Jurkat, Clone E6-1 (cell line): ENCODE data around the gene SLC35G3. TPM values are rescaled to one million over a fixed set of nuclear protein-coding genes. Genes with fewer than 3 reads are reported as not detected.
A peak's percentile ranks its signal among the peaks of the same experiment; 100 is the strongest.
"Not testable (repeated sequence)": the region's sequence is repeated elsewhere in the genome, so short reads cannot be mapped to it uniquely, and the experiment has no call there.

Experiments used
- DNase-seq: peaks from one replicate; pipeline ENCODE4 v3.0.0-alpha.2; 2011; ENCODE audit warnings: low read depth, low spot score
- H3K4me3 ChIP-seq: 2 replicates; pipeline ENCODE4 v1.5.1; 2011; ENCODE audit warnings: mild to moderate bottlenecking, low read length, control low read depth, moderate library complexity
- polyA plus RNA-seq: library from polyadenylated mRNA; unstranded; fragments of >200 nt; gene quantifications from one replicate; pipeline ENCODE4 v1.2.1, GENCODE V29; 2012; ENCODE audit warnings: missing spikeins; ENCODE audit not compliant: insufficient read length, insufficient read depth

Gene SLC35G3
- polyA plus RNA-seq: not detected

DNA sequence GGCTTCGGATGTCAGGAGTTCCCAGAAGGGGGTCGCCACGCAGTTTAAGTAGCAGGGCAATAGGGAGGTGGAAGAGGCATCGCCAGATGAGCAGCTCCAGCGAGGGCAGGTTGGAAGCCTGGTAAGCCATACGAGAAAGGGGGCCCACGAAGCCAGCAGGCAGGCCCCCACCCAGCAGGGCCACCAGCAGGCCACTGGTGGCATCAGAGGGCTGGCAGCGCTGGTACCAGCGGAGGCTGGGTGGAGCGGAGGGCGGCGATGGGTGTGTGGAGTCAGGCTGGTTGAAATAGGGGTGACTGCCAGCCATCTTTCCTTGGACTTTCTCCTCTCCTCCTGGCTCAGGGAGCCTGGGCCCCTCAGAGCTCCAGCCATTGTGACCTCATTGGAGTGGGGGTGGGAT, at the start of gene SLC35G3:
Gene SLC35G3, minus strand, starts transcription at position 393 of the 400 bp plus-strand sequence. Its CDS starts 86 bp downstream, at position 307.
- not testable (repeated sequence) for H3K4me3 ChIP-seq, DNase-seq

DNA sequence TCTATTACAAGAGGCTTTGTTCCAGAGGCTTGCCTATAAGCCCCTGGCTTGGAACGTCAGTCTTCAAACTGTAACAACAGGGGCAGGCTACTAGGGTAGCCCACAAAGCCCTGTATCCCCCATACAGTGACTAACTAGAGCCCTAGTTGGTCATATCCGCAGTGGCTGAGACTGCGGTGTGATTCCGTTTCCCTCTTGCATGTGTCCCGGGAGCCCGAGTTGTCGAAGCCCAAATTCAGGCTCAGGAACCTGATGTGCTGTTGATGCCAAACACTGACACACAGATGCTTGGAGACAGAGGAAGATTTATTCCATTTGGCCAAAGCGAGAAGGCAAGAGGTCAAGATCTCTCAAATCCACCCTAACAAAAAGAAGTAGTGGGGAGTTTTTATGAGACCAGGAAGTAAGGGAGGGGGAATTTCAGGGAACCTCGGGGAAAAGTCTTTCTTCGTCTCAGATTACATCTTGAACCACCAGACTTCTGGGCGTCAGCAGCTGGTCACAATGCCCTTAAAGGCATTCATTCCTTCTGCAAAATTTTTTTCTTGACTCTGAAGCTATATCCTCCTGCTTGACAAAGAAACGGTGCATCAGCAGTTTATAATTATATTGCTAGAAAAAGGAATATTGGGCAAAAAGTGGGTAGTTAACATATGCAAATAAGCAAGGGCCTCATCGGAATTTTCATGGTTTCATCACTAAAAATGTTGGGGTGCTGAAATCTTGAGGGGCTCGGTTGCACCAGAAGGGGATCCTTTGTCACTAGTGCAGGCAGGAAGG, 49.6 kb upstream of the SLC35G3 start:
- peak overlapping the region; percentile 88 for H3K4me3 ChIP-seq
- DNase-seq: peak; percentile 42

DNA sequence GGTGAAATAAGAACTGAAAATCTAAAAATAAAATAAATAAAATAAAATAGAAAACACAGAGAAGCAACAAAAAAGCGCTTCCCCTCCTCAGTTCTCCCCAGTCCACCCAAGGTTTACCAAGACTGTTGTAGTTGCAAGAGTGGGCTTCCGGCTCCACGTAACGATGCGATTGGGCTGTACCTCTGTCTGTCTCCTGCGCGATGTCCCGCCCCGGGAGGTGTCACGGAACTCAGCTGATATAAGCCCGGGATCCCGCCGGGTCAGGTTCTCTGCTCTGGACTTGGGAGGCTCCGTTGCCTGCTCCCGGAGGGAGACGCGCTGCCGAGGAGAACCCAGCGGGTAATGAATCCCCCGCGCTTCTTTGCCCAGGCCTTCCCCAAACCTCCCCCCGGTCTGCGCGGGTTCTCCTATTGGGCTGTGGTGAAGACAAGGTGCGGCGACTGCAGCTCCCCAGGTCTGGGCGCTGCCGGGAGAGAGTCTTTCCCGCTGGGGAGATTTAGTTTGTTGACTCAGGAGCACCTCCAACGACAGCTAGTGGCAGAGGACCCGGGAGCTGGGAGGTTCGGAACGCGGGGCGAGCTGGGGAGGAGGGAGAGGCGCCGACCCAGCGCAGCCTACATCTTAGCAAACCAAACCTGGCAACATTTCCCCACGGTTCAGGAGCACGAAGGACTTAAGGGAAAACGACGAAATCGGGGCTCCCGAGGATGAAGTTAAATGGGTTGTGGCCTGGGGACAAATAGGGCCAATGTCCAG, 48.8 kb upstream of the SLC35G3 start, which contains the start of gene SLFN5:
Gene SLFN5, plus strand, starts transcription at position 268 of the 756 bp plus-strand sequence. CDS start 15,619 bp downstream, outside the sequence.
- peak within 1 kb of the TSS; percentile 88 for H3K4me3 ChIP-seq
- DNase-seq: peak; percentile 91

DNA sequence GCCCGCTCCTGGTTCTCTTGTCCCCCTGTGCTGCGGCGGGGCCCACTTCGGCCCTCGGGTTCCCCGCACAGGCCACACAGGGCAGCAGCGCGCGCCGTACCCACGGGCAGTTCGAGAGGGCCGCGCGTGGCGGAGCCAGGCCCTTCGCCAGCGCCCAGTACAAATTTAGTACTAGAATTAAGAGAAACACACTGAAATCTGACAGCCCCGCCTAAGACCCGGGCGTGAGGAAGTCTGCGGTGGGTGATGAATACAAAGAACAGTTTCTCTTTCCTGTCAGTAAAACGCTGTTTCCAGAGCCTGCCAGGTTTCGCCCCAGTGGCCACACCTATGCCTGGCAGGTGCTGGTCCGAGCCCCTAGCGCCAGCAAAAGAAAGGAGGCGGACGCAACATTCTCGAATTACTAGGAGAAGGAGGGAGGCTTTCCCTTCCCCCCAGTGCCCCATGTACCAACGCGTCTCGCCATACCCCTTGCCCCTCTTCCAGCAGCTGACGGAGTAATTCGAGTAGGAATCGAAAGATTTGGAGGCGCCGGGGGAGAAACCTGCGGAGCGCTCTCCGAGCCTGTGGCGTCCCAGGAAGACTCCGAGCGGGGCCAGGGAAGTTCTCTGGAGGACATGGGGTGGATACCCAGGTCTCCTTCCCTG, 48.1 kb upstream of the SLC35G3 start:
- H3K4me3 ChIP-seq: peak overlapping the region; percentile 88
- peak; percentile 85 for DNase-seq

DNA sequence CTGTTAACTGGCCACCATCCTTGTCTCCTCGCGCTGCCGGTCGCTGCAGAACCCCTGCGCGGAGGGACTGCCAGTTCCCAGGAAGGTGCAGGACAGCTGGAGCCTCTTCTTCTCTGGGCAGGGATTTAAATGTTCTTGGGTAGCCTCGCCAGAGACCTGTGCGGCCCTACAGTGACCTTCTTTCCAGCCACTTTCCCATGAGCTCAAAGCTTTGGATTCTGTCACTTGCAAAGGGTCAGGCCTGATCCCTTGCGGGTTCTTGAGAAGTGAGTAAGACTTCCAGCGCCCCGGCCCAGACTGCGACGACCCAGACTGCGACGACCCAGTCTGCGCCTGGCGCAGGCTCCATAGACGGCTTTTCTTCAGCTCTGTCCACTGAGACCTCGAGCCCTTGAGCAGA, 47.3 kb upstream of the SLC35G3 start:
- DNase-seq: no peak
- peak overlapping the region; percentile 88 for H3K4me3 ChIP-seq

DNA sequence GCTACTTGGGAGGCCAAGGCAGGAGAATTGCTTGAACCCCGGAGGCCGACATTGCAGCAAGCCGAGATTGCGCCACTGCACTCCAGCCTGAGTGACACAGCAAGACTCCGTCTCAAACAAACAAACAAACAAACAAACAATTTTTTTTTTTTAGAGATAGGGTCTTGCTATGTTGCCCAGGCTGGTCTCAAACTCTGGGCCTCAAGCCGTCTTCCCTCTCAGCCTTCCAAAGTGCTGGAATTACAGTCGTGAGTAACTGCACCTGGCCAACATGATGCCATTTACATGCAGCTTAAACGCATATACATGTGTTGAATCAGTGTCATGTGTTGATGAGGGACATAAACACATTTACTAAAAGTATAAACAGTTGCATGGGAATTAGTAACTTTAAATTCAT, 46.7 kb upstream of the SLC35G3 start:
- no peak overlapping the region for H3K4me3 ChIP-seq
- DNase-seq: no peak

DNA sequence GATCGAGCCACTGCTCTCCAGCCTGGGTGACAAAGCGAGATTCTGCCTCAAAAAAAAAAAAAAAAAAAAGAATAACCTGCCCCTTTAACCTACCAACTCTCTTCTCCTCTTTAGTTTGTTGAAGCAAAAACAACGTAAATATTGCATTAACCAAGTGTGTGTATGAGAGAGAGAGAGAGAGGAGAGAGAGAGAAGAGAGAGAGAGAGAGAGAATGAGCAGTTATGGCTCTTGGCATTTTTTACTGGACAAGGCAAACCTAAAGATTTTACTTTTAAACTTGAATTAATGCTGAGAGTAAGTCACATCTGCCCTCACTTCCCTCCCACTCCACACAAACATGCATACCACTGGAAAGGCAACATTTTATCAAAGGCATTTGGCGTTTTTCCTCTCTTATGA, 45.6 kb upstream of the SLC35G3 start:
- DNase-seq: no peak
- H3K4me3 ChIP-seq: no peak overlapping the region

DNA sequence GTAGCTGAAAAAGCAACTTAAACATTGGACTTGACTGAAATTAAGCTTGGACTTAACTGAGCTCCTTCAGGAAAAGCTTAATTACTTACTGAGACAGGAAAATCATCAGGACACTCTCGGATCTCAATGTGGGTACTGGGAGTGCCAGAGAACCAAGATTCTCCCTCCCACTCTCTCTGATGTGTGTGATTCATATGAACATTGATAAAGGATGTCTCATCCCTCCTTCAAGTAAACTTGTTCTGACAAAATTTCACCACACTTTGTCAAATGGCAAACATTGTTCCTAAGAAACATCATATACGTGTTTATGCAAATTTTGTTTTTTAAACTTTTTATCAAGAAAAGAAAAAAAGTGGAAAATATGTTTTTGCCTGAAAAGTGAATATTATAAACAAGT, 44.6 kb upstream of the SLC35G3 start:
- no peak for DNase-seq
- H3K4me3 ChIP-seq: no peak overlapping the region

DNA sequence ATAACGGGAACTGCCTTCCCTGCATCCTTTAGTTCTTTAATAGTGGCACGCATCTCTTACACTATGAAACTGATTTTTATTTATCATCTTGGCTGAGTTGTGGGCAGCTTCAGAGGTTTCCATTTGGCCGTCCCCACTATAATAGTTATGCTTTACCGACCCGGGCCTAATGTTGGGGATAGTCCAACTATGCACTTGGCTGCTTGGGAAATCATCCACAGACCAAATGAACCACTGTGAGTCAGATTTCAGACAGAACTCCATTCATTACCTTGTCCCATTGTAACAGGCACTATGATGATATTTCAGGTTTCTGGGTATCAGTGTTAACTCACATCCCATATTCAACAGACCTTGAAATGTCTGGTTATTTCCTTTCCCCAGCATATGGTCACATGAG, 42.6 kb upstream of the SLC35G3 start:
- DNase-seq: no peak

DNA sequence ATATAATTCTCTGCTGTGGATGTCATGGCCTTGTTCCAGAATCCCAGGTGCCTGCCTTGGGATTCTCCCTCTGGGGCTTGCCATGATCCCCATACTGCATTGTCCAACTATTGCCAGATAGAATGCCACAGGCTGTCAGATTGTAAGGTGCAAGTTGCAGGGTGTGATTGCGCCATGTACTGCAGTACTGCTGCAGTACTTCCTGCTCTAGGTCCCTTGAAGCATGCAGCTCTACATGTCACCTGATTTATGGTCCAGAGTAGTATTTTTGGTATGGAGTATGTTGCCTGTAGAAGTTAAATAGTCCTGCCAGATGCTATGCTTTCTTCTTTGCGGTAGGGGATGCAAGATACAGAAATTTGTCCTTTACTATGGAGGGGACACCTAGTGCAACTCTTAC, 41.7 kb upstream of the SLC35G3 start:
- DNase-seq: no peak
- no peak overlapping the region for H3K4me3 ChIP-seq

More for the DNA sequence above, 42.6 kb upstream of the SLC35G3 start:
- no peak overlapping the region for H3K4me3 ChIP-seq

DNA sequence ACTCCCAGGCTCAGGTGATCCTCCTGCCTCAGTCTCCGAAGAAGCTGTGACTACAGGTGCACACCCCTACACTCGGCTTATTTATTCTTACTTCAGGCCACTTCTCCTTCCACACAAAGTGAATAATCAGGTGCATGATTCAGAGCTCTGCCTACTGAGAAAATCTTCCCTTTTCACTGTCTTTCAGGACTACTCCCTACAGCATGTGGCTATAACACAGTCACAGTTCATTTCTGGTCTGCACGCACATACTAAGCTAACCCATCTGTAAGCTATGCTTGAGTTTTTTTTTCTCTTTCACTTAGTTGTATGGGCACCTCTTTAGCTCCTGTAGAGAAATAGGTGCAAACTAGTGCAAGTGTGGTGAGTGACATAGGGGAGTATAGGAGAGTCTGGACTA, 41.1 kb upstream of the SLC35G3 start:
- no peak for DNase-seq
- no peak overlapping the region for H3K4me3 ChIP-seq

DNA sequence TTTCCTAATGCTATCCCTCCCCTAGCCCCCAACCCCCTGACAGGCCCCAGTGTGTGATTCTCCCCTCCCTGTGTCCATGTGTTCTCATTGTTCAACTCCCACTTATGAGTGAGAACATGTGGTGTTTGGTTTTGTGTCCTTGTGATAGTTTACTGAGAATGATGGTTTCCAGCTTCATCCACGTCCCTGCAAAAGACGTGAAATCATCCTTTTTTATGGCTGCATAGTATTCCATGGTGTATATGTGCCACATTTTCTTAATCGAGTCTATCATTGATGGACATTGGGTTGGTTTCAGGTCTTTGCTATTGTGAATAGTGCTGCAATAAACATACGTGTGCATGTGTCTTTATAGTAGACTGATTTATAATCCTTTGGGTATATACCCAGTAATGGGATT, 40.1 kb upstream of the SLC35G3 start:
- DNase-seq, H3K4me3 ChIP-seq: not testable (repeated sequence)

DNA sequence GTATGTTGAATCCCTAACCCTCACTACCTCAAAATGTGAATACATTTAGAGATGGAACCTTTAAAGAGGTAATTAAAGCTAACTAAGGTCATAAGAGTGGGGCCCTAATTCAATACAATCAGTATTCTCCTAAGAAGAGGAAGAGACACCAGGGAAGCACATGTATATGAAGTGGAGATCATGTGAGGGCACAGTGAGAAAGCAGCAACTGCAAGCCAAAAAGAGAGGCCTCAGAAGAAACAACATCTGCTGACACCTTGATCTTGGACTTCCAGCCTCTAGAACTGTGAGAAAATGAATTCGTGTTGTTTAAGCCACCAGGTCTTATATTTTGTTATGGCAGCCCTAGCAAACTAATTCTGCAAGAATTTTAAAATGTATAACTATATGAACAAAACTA, 35.4 kb upstream of the SLC35G3 start:
- H3K4me3 ChIP-seq: no peak overlapping the region

DNA sequence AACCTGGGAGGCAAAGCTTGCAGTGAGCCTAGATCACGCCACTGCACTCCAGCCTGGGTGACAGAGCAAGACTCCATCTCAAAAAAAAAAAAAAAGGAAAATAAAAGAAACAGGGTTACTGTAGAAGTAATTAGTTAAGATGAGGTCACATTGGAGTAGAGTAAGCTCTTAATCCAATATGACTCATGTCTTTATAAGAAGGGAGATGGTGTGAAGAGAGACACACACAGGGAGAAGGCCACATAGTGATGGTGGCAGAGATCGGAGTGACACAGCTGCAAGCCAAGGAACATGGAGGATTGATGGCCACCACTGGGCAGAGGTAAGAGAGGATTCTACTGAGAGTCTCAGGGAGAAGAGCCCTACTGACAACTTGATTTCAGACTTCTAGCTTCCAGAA, 33.4 kb upstream of the SLC35G3 start:
- no peak for DNase-seq
- no peak overlapping the region for H3K4me3 ChIP-seq

More for the DNA sequence above, 35.4 kb upstream of the SLC35G3 start:
- DNase-seq: no peak

DNA sequence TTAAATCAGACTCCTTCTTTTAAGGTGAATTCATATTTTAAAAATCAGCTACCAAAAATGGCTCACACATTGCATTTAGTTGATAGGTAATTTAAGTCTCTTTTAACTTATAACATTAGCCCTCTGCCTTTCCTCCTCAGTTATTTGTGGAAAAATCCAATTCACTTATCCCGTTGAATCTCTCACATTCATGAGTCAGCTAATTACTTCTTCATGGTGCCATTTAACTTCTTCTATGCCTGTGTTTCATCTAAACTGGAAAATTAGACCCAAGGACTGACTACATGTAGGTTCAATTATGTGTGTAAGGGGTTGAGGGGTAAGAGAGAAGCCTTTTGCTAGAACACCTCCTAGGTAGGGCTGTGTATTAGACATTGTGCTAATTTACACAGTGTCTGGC, 30.2 kb upstream of the SLC35G3 start:
- no peak overlapping the region for H3K4me3 ChIP-seq
- DNase-seq: no peak

DNA sequence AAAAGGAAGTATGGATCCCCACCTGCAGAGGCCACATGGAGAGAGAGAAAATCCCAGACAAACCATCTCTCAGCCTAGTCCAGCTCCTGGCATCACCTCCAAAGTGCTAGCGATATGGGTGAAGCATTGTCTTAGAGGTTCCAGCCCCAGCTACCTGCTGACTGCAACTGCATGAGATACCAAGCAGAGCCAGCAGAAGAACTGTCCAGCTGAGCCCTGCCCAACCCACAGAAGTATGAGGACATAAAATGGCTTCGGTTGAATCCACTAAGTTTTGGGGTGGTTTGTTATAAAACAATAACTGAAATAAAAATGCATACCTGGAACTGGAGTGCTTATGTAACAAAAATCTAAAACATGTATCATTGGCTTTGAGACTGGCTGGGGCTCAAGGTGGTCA, 28.3 kb upstream of the SLC35G3 start:
- no peak overlapping the region for H3K4me3 ChIP-seq
- no peak for DNase-seq

DNA sequence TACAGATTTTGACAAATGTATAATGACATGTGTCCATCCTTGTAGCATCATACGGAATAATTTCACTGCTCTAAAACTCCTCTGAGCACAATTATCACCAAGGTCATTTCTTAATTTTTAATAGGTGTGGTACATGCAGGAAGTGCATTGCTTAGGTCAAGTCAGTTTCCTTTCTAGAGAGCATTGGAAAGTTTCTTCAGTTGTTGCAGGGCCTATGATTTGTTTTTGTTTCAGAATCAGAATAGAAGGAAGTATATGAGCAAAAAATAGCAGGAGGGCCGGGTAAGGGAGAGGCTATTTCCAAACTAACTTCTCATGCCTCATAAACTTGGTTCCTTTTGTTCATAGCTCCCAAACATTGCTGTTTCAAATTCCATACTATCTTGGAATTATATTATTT, 24.7 kb upstream of the SLC35G3 start:
- no peak for DNase-seq
- no peak overlapping the region for H3K4me3 ChIP-seq

DNA sequence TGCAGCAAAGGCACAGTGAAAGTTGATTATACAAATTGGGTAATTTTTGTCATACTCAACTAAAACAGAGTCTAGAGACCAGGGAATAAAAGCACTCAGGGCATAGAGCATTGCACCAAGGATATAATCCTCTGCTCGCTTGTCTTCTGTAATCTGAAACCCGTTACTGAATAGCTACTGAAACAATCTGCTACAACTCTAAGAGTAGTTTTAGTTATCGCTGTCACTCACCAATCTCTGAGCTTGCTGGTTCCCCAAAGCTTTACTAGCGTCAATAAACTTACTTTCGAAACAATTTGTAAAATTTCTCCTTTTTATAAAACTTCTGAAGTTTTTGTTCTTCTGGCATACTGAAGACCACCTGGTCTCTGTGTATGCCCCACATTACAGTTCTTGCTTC, 22.9 kb upstream of the SLC35G3 start:
- no peak overlapping the region for H3K4me3 ChIP-seq
- DNase-seq: no peak

DNA sequence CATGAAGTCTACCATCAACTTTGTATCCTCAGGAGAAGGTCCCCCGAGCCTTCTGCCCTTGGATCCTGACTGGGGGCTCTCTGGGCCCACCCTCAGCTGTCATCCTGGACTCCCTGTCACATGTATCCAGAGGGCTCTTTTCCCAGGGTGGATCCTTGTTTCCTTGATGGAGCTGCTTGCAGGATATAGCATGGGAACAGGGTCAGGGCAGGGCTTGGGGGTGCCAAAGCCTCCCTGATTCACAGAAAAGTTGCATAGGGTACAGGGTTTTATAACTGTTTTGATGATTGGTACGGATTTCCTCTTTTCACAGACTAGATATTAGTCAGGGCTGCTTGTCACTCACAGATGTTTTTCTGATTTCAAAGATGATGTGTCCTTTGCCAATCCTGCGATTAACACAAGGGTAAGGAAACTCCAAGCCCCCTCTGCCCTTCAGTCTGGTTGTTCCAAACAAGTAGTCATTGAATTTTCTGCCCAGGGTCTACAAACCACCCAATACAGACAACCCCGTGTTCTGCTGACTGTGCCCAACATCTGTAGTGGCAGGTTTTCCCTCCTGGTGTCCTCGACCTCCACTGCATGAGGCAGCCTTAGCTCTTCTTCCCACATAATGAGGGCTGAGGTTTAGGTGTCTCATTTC, 20.6 kb upstream of the SLC35G3 start:
- peak overlapping the region; percentile 41 for H3K4me3 ChIP-seq
- peak; percentile 69 for DNase-seq
